ENCODE results near the gene KIAA0513.

The KIAA0513 gene

GRCh38 chr16:85004587-85005205, 22.9 kb upstream of the KIAA0513 start:
- DNase-seq (ENCODE audit: low spot score) = no peak

GRCh38 chr16:85005285-85006069, 22.1 kb upstream of the KIAA0513 start:
- DNase-seq (ENCODE audit: low spot score) = no peak

- DNase-seq (ENCODE audit: low spot score) = no peak
Observed at GRCh38 chr16:85006639-85007038, 21.0 kb upstream of the KIAA0513 start.

GRCh38 chr16:85007496-85008214, 19.9 kb upstream of the KIAA0513 start:
- DNase-seq (ENCODE audit: low spot score) = no peak

GRCh38 chr16:85008271-85008670, 19.3 kb upstream of the KIAA0513 start:
- no peak for DNase-seq (ENCODE audit: low spot score)

- DNase-seq (ENCODE audit: low spot score) = no peak
Observed at GRCh38 chr16:85010446-85010930, 17.1 kb upstream of the KIAA0513 start.

GRCh38 chr16:85010931-85011845, 16.4 kb upstream of the KIAA0513 start, which contains the start of gene ZDHHC7:
Gene ZDHHC7, minus strand, starts transcription at chr16:85011535. Its CDS starts 20,917 bp downstream, at chr16:84990618.
- peak; percentile 82 for DNase-seq (ENCODE audit: low spot score)

GRCh38 chr16:85011846-85012284, 15.7 kb upstream of the KIAA0513 start:
- DNase-seq (ENCODE audit: low spot score) = no peak

GRCh38 chr16:85014311-85014710, 13.3 kb upstream of the KIAA0513 start:
- DNase-seq (ENCODE audit: low spot score) = no peak

GRCh38 chr16:85015481-85016187, 12.0 kb upstream of the KIAA0513 start:
- DNase-seq (ENCODE audit: low spot score) = no peak

GRCh38 chr16:85017151-85017550, 10.4 kb upstream of the KIAA0513 start:
- DNase-seq (ENCODE audit: low spot score) = no peak

- DNase-seq (ENCODE audit: low spot score) = no peak
Observed at GRCh38 chr16:85017633-85018032, 10.0 kb upstream of the KIAA0513 start.

- DNase-seq (ENCODE audit: low spot score) = no peak
Observed at GRCh38 chr16:85018529-85019236, 8.9 kb upstream of the KIAA0513 start.

GRCh38 chr16:85019659-85020245, 7.8 kb upstream of the KIAA0513 start:
- DNase-seq (ENCODE audit: low spot score) = no peak

- no peak for DNase-seq (ENCODE audit: low spot score)
Observed at GRCh38 chr16:85025781-85026653, 1.6 kb upstream of the KIAA0513 start.

- DNase-seq (ENCODE audit: low spot score) = no peak
Observed at GRCh38 chr16:85026703-85027102, 892 bp upstream of the KIAA0513 start.

GRCh38 chr16:85027958-85028684, 526 bp downstream of the KIAA0513 start:
- DNase-seq (ENCODE audit: low spot score) = peak; percentile 12

Data from cerebellar cortex (tissue), 1 donor.